COLO668 (cell line): ENCODE measurements around the gene DDX20.
"Not testable (repeated sequence)": the region's sequence is repeated elsewhere in the genome, so short reads cannot be mapped to it uniquely, and the experiment has no call there.

Experiments used
- DNase-seq: peaks from one replicate; lab custom pipeline; 2025; ENCODE audit not compliant: unreplicated experiment; lab: John Stamatoyannopoulos, UW

DDX20 gene

GRCh38 chr1:111784273-111784901, 28.7 kb downstream of the DDX20 start:
- no peak for DNase-seq

- no peak for DNase-seq
Observed at GRCh38 chr1:111786669-111787207, 31.0 kb downstream of the DDX20 start.

- DNase-seq: no peak
Observed at GRCh38 chr1:111789142-111789541, 33.4 kb downstream of the DDX20 start.

- DNase-seq: no peak
Observed at GRCh38 chr1:111789666-111790316, 34.1 kb downstream of the DDX20 start.

GRCh38 chr1:111791776-111792175, 36.1 kb downstream of the DDX20 start:
- DNase-seq: no peak

GRCh38 chr1:111792249-111792648, 36.5 kb downstream of the DDX20 start:
- DNase-seq: no peak

GRCh38 chr1:111793923-111794322, 38.2 kb downstream of the DDX20 start:
- no peak for DNase-seq

- no peak for DNase-seq
Observed at GRCh38 chr1:111795401-111795800, 39.7 kb downstream of the DDX20 start.

GRCh38 chr1:111798580-111798979, 42.9 kb downstream of the DDX20 start:
- DNase-seq: no peak

GRCh38 chr1:111799722-111800121, 44.0 kb downstream of the DDX20 start:
- not testable (repeated sequence) for DNase-seq

GRCh38 chr1:111801071-111801850, 45.6 kb downstream of the DDX20 start:
- peak; percentile 12 for DNase-seq

GRCh38 chr1:111802110-111802509, 46.4 kb downstream of the DDX20 start:
- DNase-seq: no peak

GRCh38 chr1:111802984-111803383, 47.3 kb downstream of the DDX20 start:
- DNase-seq: no peak

GRCh38 chr1:111803951-111804350, 48.2 kb downstream of the DDX20 start:
- no peak for DNase-seq

GRCh38 chr1:111804776-111805175, 49.1 kb downstream of the DDX20 start:
- peak; percentile 36 for DNase-seq

- no peak for DNase-seq
Observed at GRCh38 chr1:111805251-111805650, 49.5 kb downstream of the DDX20 start.

GRCh38 chr1:111811891-111812290, 56.2 kb downstream of the DDX20 start:
- DNase-seq: no peak

GRCh38 chr1:111812306-111812705, 56.6 kb downstream of the DDX20 start:
- no peak for DNase-seq

- DNase-seq: peak; percentile 10
Observed at GRCh38 chr1:111813440-111814304, 58.0 kb downstream of the DDX20 start.

- DNase-seq: no peak
Observed at GRCh38 chr1:111814305-111814628, 58.6 kb downstream of the DDX20 start.

GRCh38 chr1:111814642-111815041, 58.9 kb downstream of the DDX20 start:
- no peak for DNase-seq
